ENCODE results near the gene TGM2. TPM values are rescaled to one million over a fixed set of nuclear protein-coding genes. Genes with fewer than 3 reads are reported as not detected.

Gene TGM2
- total RNA-seq, 1 donor from 2014 or later: 92.8 TPM

DNA sequence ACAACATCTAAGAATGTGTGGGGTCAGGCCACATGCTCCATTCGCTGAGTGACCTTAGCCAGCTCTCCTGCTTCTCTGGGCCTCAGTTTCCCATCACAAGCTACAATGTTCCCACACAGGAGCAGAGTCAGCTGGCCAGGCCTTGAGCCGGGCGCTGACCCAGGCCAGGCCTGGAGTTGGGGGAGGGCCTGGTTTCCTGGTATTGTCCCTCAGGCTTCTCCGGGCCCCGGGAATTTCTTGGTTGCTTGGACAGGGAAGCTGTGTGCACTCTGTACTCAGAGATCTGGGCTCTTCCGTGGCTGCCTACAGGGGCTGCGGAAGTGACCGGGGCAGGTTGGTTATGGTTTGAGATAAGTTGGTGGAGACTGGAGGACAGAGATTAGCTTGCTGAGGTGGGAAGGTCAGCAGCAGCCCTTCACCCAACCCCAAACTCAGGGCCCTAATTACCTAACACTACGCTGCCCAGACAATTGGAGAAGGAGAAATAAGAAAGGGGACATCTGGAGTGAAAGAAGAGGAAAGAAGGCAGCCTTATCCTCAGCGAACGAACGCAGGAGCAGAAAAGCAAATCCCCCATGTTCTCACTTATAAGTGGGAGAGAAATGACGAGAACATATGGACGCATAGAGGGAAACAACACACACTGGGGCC is 6.2 kb downstream of the TGM2 start:
- TF ChIP-seq, protein P1, sequence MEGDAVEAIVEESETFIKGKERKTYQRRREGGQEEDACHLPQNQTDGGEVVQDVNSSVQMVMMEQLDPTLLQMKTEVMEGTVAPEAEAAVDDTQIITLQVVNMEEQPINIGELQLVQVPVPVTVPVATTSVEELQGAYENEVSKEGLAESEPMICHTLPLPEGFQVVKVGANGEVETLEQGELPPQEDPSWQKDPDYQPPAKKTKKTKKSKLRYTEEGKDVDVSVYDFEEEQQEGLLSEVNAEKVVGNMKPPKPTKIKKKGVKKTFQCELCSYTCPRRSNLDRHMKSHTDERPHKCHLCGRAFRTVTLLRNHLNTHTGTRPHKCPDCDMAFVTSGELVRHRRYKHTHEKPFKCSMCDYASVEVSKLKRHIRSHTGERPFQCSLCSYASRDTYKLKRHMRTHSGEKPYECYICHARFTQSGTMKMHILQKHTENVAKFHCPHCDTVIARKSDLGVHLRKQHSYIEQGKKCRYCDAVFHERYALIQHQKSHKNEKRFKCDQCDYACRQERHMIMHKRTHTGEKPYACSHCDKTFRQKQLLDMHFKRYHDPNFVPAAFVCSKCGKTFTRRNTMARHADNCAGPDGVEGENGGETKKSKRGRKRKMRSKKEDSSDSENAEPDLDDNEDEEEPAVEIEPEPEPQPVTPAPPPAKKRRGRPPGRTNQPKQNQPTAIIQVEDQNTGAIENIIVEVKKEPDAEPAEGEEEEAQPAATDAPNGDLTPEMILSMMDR (IDR thresholded peaks at IDR 0.05): no peak
- TF ChIP-seq POLR2AphosphoS5 (IDR thresholded peaks at IDR 0.05; ENCODE audit: insufficient read depth in 1 of 2, low read depth in 1 of 2): no peak
- no peak for TF ChIP-seq POLR2A (IDR thresholded peaks at IDR 0.05)
- Histone ChIP-seq H3K27ac (peak overlapping the region; percentile 72), H3K9me3 (no peaks in the 10 kb centered on the region), H3K36me3 (no peaks in the 10 kb centered on the region), H3K27me3 (no peaks in the 10 kb centered on the region), H3K4me3 (peak overlapping the region in 1 of 2 donors; percentile 9), H3K4me1 (peaks cover 51% of the 10 kb centered on the region)
- DNase-seq (ENCODE audit: extremely low spot score in 2 of 2): no peak
- intact Hi-C loops (cut with DNase I): no loop called here

DNA sequence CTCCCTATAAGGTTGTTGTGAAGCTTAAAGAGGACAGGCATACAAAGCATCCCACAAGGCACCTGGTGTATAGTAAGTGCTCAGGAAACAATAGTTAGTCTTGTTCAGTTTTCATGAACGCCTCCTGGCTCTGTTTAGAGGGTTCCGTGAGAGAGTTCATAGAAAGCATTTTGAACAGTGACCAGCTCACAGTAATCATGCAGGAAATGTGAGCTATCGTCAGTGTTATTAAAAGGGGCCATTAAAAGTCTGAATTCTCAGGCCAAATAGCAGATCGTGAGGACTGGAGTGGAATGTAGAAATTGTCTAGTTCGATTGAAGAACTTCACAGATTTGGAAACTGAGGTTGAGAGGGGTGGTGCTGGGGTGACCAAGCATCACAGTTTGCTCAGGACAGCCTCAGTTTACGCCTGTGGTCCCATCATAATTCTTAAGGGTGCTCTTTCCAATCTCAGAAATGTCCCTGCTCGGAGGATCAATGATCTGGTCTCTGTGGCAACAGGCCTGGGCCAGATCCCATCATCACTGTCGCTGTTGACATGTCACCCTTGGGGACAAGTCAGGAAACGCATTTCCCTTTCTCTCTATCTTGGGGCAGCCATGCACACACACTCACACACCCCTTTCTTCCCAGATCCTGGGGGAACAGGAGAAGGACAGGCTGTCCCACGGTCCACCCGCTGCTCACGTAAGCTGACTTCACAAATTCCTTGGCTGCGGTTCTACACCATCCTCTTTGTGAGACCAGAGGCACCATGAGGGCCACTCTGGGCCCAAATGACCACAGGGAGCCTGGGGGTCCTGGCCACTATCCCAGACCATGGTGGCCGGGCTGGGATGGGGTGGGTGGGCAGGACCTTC is 7.2 kb downstream of the TGM2 start:
- intact Hi-C loops (cut with DNase I): no loop called here
- Histone ChIP-seq H3K9me3 (no peaks in the 10 kb centered on the region), H3K27ac (peak overlapping the region; percentile 72), H3K27me3 (no peaks in the 10 kb centered on the region), H3K4me3 (peak overlapping the region in 1 of 2 donors; percentile 9), H3K36me3 (no peaks in the 10 kb centered on the region), H3K4me1 (peaks cover 50% of the 10 kb centered on the region)
- TF ChIP-seq, protein P1 (IDR thresholded peaks at IDR 0.05): no peak
- no peak for TF ChIP-seq POLR2AphosphoS5 (IDR thresholded peaks at IDR 0.05; ENCODE audit: insufficient read depth in 1 of 2, low read depth in 1 of 2)
- no peak for DNase-seq (ENCODE audit: extremely low spot score in 2 of 2)

DNA sequence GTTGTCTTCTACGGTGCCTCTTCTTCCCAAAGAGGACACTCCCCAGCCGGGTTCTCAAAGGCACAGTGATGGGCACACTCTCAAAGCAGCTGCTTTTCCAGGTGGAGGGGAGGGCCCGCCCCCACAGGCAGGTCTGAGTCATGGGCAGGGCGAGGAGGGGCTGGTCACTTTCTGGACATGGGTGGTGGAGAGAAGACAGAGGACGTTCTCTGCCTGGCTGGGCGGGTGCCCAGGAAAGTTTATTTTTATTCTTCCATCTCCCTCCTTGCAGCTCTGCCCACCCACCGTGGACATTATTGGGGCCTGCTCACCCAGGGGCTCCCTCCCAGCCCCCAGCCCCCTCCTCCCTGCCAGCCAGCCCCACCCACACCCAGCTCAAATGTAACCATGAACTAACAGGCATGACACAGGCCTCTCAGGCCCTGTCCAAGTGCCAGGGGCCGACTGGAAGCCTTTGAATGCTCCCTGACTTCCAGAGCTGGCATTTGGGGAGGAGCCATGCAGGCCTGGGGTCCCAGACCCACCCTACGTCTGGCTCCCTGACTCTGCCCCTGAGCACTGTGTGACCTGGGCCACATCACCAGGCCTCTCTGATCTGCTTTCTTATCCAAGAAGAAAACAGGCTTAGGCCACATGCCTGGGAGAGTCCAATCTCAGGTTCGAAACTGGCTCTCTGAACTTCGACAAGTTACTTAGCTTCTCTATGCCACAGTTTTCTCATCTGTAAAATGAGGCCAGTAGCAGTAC is 8.0 kb downstream of the TGM2 start:
- Histone ChIP-seq H3K4me1 (peaks cover 58% of the 10 kb centered on the region), H3K36me3 (no peaks in the 10 kb centered on the region), H3K4me3 (no peak overlapping the region), H3K9me3 (no peaks in the 10 kb centered on the region), H3K27ac (peak overlapping the region; percentile 72), H3K27me3 (no peaks in the 10 kb centered on the region)
- TF ChIP-seq POLR2A (IDR thresholded peaks at IDR 0.05) (no peak), POLR2AphosphoS5 (IDR thresholded peaks at IDR 0.05; ENCODE audit: insufficient read depth in 1 of 2, low read depth in 1 of 2) (no peak)
- TF ChIP-seq, protein P1 (IDR thresholded peaks at IDR 0.05): no peak
- DNase-seq (ENCODE audit: extremely low spot score in 2 of 2): no peak
- intact Hi-C loops (cut with DNase I): no loop called here

DNA sequence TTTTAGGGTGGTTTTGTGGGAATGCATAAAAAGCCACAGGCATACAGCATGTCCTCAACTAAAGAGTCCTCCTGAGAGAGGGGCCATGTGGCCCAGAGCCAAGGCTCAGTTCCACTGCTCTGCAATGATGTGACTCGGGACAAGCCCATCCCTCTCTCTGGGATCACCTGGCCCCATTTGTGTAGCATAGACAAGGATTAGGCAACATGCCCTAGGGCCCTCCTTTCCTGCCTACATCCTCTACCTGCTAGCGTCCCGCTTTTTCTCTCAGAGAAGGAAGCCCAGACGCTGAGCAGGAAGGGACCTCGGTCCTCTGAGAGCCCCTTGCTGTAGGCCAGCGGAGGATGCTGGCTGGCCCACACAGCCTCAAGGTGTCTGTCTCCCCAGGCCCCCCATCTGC is 8.8 kb downstream of the TGM2 start:
- Histone ChIP-seq H3K36me3 (no peaks in the 10 kb centered on the region), H3K4me1 (peaks cover 66% of the 10 kb centered on the region), H3K27me3 (no peaks in the 10 kb centered on the region), H3K27ac (peak overlapping the region; percentile 72), H3K4me3 (no peak overlapping the region), H3K9me3 (no peaks in the 10 kb centered on the region)
- no peak for DNase-seq (ENCODE audit: extremely low spot score in 2 of 2)
- TF ChIP-seq POLR2AphosphoS5 (IDR thresholded peaks at IDR 0.05; ENCODE audit: insufficient read depth in 1 of 2, low read depth in 1 of 2): no peak
- TF ChIP-seq, protein P1 (IDR thresholded peaks at IDR 0.05): no peak
- TF ChIP-seq POLR2A (IDR thresholded peaks at IDR 0.05): no peak
- intact Hi-C loops (cut with DNase I): no loop called here
